Activated CD4-positive, alpha-beta T cell treated with anti-CD3 and anti-CD28 coated beads, Interleukin-2, amount 10 ng/mL, durations not matched to agents 7 days and 5 days (primary cell): ENCODE results near the gene MUSTN1. TPM values are rescaled to one million over a fixed set of nuclear protein-coding genes. Genes with fewer than 3 reads are reported as not detected.

ENCODE experiments used
- CTCF ChIA-PET: fragments of 350-600 bp; sonication (Branson Sonifier 250); formaldehyde crosslinking; loops from one replicate; lab custom pipeline; 2021; ENCODE audit warnings: antibody characterized with exemption; lab: Charles Lee
- POLR2A ChIA-PET: fragments of 350-600 bp; sonication (Branson Sonifier 250); formaldehyde crosslinking; loops from one replicate; lab custom pipeline; 2021; ENCODE audit warnings: antibody characterized with exemption; lab: Charles Lee
- DNase-seq: peaks from one replicate; pipeline ENCODE4 v3.0.0-alpha.2; 2020
- H3K27ac Mint-ChIP-seq: one replicate; pipeline ENCODE4 v1.8.0; 2021; ENCODE audit warnings: mild to moderate bottlenecking, moderate library complexity, mixed read lengths
- H3K27me3 Mint-ChIP-seq: one replicate; pipeline ENCODE4 v1.8.0; 2021; ENCODE audit warnings: mixed read lengths
- H3K36me3 Mint-ChIP-seq: one replicate; pipeline ENCODE4 v1.8.0; 2021; ENCODE audit warnings: low read depth, mixed read lengths
- H3K4me1 Mint-ChIP-seq: one replicate; pipeline ENCODE4 v1.8.0; 2021; ENCODE audit warnings: mixed read lengths
- H3K4me3 Mint-ChIP-seq: one replicate; pipeline ENCODE4 v1.8.0; 2021; ENCODE audit warnings: mild to moderate bottlenecking, moderate library complexity, mixed read lengths
- H3K9me3 Mint-ChIP-seq: one replicate; pipeline ENCODE4 v1.8.0; 2021; ENCODE audit warnings: mixed read lengths
- total RNA-seq, 2 experiments: library from RNA; stranded (reverse); gene quantifications; one replicate each; pipeline ENCODE4 v1.2.3, GENCODE V29; 2021

Gene MUSTN1
- total RNA-seq, 2 experiments from 2014 or later: 2.8 TPM; not detected in 1

DNA sequence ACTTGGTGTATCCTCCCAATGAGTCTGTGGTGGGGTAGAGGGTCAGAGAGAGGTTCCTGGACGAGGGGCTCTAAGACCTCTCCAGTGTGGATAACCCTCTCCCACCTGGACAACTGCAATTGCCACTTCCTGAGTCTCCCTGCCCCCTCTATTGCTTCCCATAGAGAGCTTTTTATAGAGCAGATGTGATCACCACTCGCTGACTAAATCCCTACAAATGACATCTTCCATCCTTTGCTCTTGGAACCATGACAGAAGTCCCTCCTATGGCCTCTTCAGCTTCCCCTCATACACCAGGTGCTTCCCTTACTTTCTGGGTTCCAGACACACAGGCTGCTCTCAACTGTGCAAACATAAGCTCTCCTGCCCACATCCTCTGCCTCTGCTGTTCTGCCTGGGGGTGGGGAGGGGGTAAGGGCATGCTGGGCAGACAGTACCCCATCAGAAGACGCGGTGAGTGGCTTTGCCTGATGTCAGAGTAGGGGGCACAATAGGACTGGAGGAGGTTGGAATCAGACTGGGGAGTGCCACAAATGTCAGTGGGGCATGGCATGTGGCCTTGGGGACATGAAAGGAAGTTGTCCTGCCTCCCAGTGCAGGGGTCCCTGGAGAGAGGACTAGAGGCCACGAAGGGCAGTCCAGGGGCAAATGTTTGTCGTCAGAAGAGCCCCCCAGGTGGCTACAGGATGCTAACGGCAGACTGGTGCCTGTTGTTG lies 25.0 kb downstream of the MUSTN1 start:
- ChIA-PET CTCF (no interaction called here), POLR2A (no interaction called here)

GRCh38 chr3:52809149-52809548 lies 25.7 kb downstream of the MUSTN1 start:
- Mint-ChIP-seq H3K4me3 (no peak overlapping the region), H3K4me1 (peaks cover 11% of the 10 kb centered on the region), H3K9me3 (no peaks in the 10 kb centered on the region), H3K27ac (no peak overlapping the region), H3K36me3 (no peaks in the 10 kb centered on the region), H3K27me3 (no peaks in the 10 kb centered on the region)
- POLR2A ChIA-PET: no interaction called here
- CTCF ChIA-PET: interaction anchor here (0.9 to 1.2 kb wide), 2 partner anchors 10 to 12 kb away, joined by 3 to 4 read pairs; no protein-coding TSS in a partner anchor
- DNase-seq: no peak

More for the DNA sequence above, 25.0 kb downstream of the MUSTN1 start:
- Mint-ChIP-seq H3K27ac (peak overlapping the region; percentile 37), H3K4me1 (peaks cover 11% of the 10 kb centered on the region), H3K27me3 (no peaks in the 10 kb centered on the region), H3K4me3 (no peak overlapping the region), H3K9me3 (no peaks in the 10 kb centered on the region), H3K36me3 (no peaks in the 10 kb centered on the region)
- no peak for DNase-seq

DNA sequence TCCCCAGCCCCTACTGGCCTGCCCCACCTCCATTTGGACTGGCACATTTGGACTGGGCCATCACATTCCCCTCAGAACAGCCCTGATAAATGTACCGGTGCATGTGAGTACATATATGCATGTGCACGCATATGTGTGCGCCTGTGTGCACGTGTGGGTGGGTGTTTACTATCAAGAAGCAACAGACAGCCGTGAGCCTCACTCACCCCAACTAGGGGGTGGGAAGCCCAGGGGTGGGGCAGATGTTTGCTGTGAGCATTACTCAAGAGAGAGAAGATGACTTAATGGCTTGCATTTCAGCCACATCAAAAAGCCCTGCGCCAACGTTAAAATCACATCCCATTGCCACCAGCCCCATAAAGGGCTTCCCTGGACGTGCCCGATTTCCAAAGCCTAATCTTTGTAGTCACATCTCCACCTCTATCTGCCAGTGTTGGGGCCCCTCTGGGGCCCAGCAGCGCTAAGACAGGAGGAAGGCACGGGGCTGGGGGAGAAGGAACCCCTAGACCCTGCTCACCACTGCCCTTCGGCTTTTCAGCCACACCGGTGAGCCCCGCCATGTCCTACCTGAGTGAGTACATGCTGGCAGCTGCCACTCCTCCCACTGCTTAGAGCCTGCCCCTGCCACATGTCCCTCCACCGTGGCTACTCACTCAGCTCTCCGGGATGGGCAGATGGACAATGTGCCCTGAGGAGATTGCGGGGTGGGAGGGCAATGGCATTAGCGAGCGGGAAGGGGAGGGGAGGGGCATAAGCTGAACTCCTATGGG lies 29.4 kb downstream of the MUSTN1 start:
- H3K27me3 Mint-ChIP-seq: no peaks in the 10 kb centered on the region
- H3K36me3 Mint-ChIP-seq: no peaks in the 10 kb centered on the region

DNA sequence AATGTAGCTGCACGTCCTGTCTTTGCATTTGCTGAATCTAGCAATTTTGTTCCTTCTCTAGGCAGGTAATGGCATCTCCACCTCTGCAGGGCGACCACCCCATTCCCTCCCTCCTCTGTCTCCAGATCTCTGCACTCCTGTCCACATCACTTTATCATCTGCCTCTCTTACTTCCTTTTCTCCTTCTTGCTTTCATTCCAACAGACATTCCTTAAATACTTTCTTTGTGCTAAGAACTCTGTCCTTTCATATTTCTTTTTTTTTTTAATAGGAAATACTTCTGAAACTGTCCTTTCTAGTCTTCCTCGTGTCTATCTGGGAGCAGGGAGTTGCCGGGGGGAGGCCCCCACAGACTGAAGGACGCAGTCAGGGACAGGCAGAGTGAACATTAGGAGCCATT lies 33.0 kb downstream of the MUSTN1 start:
- Mint-ChIP-seq H3K27ac (no peak overlapping the region), H3K27me3 (no peaks in the 10 kb centered on the region), H3K9me3 (no peaks in the 10 kb centered on the region), H3K36me3 (no peaks in the 10 kb centered on the region), H3K4me3 (no peak overlapping the region), H3K4me1 (peaks cover 2% of the 10 kb centered on the region)
- POLR2A ChIA-PET: no interaction called here
- no peak for DNase-seq
- CTCF ChIA-PET: interaction anchor here (0.7 kb wide), 2 partner anchors 19 to 20 kb away, joined by 3 read pairs; no protein-coding TSS in a partner anchor

More for the DNA sequence above, 29.4 kb downstream of the MUSTN1 start:
- H3K9me3 Mint-ChIP-seq: no peaks in the 10 kb centered on the region
- ChIA-PET POLR2A (no interaction called here), CTCF (interaction anchor here (1.5 kb wide), 1 partner anchor 18 kb away, joined by 5 read pairs; no protein-coding TSS in a partner anchor)
- H3K4me3 Mint-ChIP-seq: no peak overlapping the region
- no peak overlapping the region for H3K27ac Mint-ChIP-seq
- no peak for DNase-seq
- H3K4me1 Mint-ChIP-seq: peaks cover 11% of the 10 kb centered on the region

DNA sequence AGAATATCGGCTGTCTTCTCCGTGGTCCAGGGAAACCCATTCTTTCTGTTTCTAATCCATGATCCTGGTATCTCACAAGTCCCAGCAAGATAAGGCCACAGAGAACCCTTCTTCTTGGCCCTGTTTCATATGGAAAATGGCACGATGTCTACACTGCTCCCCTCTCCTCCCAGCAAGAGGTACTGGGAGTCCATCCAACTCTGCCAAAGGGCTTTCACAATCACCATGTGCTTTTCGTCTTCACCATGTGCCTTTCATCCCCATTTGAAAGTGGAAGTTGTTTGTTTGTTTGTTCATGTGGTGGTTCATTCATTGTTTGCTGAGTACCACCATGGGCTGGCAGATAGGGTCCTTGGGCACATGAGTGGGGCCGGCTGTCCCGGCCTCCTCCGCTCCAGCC lies 34.7 kb downstream of the MUSTN1 start:
- no peaks in the 10 kb centered on the region for H3K9me3 Mint-ChIP-seq
- ChIA-PET POLR2A (no interaction called here), CTCF (interaction anchor here (1.0 to 1.5 kb wide), 3 partner anchors 9 to 354 kb away, joined by 3 to 4 read pairs (median 3); no protein-coding TSS in a partner anchor)
- H3K4me1 Mint-ChIP-seq: no peaks in the 10 kb centered on the region
- no peak overlapping the region for H3K27ac Mint-ChIP-seq
- H3K27me3 Mint-ChIP-seq: no peaks in the 10 kb centered on the region
- no peaks in the 10 kb centered on the region for H3K36me3 Mint-ChIP-seq
- no peak for DNase-seq
- H3K4me3 Mint-ChIP-seq: no peak overlapping the region

GRCh38 chr3:52798978-52799476 lies 35.8 kb downstream of the MUSTN1 start:
- peak; percentile 24 for DNase-seq

DNA sequence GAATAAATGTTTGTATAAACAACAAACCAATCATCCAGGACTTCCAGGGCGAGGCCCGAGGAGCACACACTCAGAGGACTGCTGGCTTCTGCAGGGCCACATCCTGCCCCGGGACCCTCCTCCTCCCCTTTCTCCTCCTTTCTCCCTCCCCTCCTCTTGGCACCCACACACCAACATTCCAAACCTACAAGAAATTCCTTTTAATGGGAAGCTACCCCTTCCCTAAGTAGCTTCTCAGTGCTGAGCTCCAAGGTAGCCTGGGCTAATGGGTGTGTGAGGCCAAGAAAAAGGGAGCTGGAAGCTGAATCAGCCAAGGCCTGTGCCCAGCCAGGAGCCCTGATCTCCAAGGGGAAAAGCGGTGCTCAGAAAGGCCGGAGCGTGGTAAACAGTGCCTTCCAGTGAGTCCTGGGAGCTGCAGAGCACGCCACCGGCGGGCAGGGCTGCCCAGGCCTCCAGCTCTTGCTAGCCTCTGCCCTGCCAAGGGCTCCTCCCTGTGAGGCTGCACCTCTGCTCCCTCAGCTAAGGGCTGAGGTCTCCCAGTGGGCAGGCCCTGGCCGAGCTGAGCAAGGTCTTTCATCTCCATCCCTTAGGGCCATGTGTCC lies 36.3 kb downstream of the MUSTN1 start:
- POLR2A ChIA-PET: no interaction called here
- no peak overlapping the region for H3K4me3 Mint-ChIP-seq
- no peaks in the 10 kb centered on the region for H3K36me3 Mint-ChIP-seq
- no peak overlapping the region for H3K27ac Mint-ChIP-seq
- no peaks in the 10 kb centered on the region for H3K27me3 Mint-ChIP-seq
- no peaks in the 10 kb centered on the region for H3K9me3 Mint-ChIP-seq
- no peak for DNase-seq
- H3K4me1 Mint-ChIP-seq: no peaks in the 10 kb centered on the region
- CTCF ChIA-PET: interaction anchor here (0.6 to 1.7 kb wide), 5 partner anchors 10 to 84 kb away, joined by 3 to 7 read pairs (median 4); no protein-coding TSS in a partner anchor

More at GRCh38 chr3:52798978-52799476, 35.8 kb downstream of the MUSTN1 start:
- Mint-ChIP-seq H3K36me3 (no peaks in the 10 kb centered on the region), H3K4me1 (no peaks in the 10 kb centered on the region), H3K9me3 (no peaks in the 10 kb centered on the region), H3K4me3 (no peak overlapping the region), H3K27ac (no peak overlapping the region), H3K27me3 (no peaks in the 10 kb centered on the region)
- ChIA-PET CTCF (interaction anchor here (0.6 to 1.7 kb wide), 6 partner anchors 10 to 353 kb away, joined by 3 to 7 read pairs (median 4); no protein-coding TSS in a partner anchor), POLR2A (no interaction called here)

DNA sequence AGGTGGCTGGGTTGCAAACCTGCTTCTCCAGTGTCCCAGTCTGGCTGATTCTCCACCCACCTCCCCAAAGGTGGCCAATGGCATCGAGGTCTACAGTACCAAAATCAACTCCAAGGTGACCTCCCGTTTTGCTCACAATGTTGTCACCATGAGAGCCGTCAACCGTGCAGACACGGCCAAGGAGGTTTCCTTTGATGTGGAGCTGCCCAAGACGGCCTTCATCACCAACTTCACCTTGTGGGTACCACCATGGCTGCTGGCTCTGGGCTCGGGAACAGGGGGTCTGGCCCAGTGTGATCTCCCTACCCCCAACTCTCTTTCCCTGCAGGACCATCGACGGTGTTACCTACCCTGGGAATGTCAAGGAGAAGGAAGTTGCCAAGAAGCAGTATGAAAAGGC lies 38.4 kb downstream of the MUSTN1 start:
- H3K36me3 Mint-ChIP-seq: no peaks in the 10 kb centered on the region
- DNase-seq: no peak
- POLR2A ChIA-PET: no interaction called here
- no peaks in the 10 kb centered on the region for H3K4me1 Mint-ChIP-seq
- H3K9me3 Mint-ChIP-seq: no peaks in the 10 kb centered on the region
- CTCF ChIA-PET: interaction anchor here (1.3 kb wide), 1 partner anchor 22 kb away, joined by 3 read pairs; no protein-coding TSS in a partner anchor
- no peaks in the 10 kb centered on the region for H3K27me3 Mint-ChIP-seq
- no peak overlapping the region for H3K27ac Mint-ChIP-seq
- no peak overlapping the region for H3K4me3 Mint-ChIP-seq

DNA sequence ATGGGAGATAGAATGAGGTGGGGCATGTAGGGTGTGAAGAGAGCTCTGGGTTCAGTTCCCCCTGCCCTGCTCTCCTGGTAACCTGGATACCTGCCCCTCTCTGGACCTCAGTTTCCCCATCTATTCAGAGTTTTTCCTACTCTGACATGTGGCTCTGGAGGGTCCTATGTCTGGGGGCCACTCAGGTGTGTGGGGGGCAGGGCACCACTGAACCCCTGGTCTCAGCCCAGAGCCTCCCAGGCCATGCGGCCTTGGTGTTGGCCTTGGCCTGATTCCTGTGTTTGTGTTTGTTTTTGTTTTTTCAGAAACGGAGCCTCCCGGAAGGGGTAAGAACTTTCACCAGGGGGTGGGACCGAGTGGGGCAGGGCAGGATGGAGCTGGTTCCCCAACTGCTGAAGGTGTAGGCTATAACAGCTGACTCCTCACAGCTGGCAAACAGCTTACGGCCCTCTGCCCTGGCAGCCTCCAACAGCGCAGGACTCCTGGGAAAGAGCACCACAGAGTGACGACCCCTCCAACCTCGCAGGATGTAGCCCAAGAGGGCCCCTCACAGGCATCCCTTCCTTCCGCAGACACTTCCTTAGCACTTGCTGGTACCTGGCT lies 39.4 kb downstream of the MUSTN1 start:
- H3K9me3 Mint-ChIP-seq: no peaks in the 10 kb centered on the region
- no peaks in the 10 kb centered on the region for H3K4me1 Mint-ChIP-seq
- CTCF ChIA-PET: no interaction called here
- no peak overlapping the region for H3K4me3 Mint-ChIP-seq
- no peak overlapping the region for H3K27ac Mint-ChIP-seq
- DNase-seq: no peak
- no peaks in the 10 kb centered on the region for H3K27me3 Mint-ChIP-seq
- H3K36me3 Mint-ChIP-seq: no peaks in the 10 kb centered on the region
- POLR2A ChIA-PET: no interaction called here

- H3K36me3 Mint-ChIP-seq: no peaks in the 10 kb centered on the region
- no peaks in the 10 kb centered on the region for H3K27me3 Mint-ChIP-seq
- ChIA-PET POLR2A (no interaction called here), CTCF (no interaction called here)
- no peak for DNase-seq
- H3K9me3 Mint-ChIP-seq: no peaks in the 10 kb centered on the region
- no peaks in the 10 kb centered on the region for H3K4me1 Mint-ChIP-seq
- H3K4me3 Mint-ChIP-seq: no peak within 1 kb of the TSS
- no peak within 1 kb of the TSS for H3K27ac Mint-ChIP-seq
These were observed 40.2 kb downstream of the MUSTN1 start, which contains the start of gene ITIH3 for GRCh38 chr3:52794612-52795099. TSS of gene ITIH3 (plus strand) at chr3:52794796. CDS start at chr3:52794804, 8 bp downstream.

DNA sequence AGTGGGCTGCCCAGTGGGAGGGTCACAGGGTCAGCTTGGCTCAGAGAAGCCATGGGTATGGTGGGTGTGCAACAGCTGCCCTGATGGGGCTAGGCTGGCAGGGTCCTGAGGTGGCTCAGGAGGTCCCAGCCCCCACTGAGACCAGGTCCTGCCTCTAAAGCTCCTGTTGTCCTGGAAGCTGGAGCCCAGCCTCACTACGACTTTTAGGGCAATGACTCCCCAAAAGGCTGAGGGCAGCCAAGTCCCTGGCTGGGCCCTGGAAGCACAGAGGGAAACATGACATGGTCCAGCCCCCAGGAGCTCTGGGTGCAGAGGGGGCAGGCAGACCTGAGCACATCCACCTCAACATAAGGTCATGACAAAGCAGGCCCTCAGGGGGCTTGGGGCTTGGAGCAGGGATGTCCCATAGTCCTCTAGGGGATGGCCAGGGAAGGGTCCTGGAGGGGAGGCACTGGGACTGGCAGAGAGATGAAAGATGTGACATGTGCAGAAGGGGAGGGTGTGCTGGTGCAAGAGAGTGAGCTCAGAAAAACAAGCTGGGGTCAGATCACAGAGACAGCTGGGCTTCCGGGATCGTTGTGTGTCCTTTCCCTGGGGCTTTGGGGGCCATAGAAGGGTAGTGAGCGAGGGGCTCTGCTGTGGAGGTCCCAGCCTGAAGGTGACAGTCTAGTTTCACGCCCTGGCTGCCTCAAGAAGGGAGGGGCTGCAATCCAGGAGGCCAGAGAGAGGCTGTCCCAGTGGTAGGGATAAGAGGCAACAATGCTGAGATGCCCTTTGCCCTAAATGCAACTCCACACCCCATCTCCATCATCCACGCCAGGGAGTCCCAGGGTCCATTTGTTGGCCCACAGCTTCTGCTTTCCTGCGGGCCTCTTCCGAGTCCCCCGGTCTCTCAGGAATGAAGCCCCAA lies 40.9 kb downstream of the MUSTN1 start:
- DNase-seq: no peak

More for the DNA sequence above, 40.9 kb downstream of the MUSTN1 start:
- H3K9me3 Mint-ChIP-seq: no peaks in the 10 kb centered on the region
- no peaks in the 10 kb centered on the region for H3K4me1 Mint-ChIP-seq
- H3K27me3 Mint-ChIP-seq: no peaks in the 10 kb centered on the region
- no peak overlapping the region for H3K4me3 Mint-ChIP-seq
- CTCF ChIA-PET: interaction anchor here (1.5 kb wide), 1 partner anchor 27 kb away, joined by 7 read pairs; no protein-coding TSS in a partner anchor
- no peak overlapping the region for H3K27ac Mint-ChIP-seq
- POLR2A ChIA-PET: no interaction called here
- no peaks in the 10 kb centered on the region for H3K36me3 Mint-ChIP-seq
